K562 (cell line): Measurements from ENCODE around the gene CAPN7.

Experiments
- CREM ChIP-seq: IDR thresholded peaks from 2 replicates; pipeline ENCODE4 v1.6.1; 2014; ENCODE audit warnings: antibody characterized with exemption, low read depth
- NCOA1 ChIP-seq: fragments of 450-650 bp; IDR thresholded peaks from 2 replicates; pipeline ENCODE4 v1.6.1; 2016; ENCODE audit warnings: low read depth
- ZNF24 ChIP-seq: fragments of 450-650 bp; IDR thresholded peaks from 2 replicates; pipeline ENCODE4 v1.6.1; 2016
- TF ChIP-seq, protein P1 (sequence below), 3 experiments: IDR thresholded peaks in 2 of 3; conservative IDR thresholded peaks in 1 of 3; 2 replicates each; pipeline ENCODE4 v1.5.1; 2011 to 2012; ENCODE audit warnings: low read length in 3 of 3, mild to moderate bottlenecking in 3 of 3, control low read depth in 2 of 3, improper control_type of control experiment in 1 of 3, inconsistent platforms in 1 of 3, low read depth in 1 of 3, mixed read lengths in 1 of 3, moderate library complexity in 1 of 3; ENCODE audit not compliant: insufficient read depth in 2 of 3

GRCh38 chr3:15218689-15219088, 12.6 kb downstream of the CAPN7 start:
- TF ChIP-seq ZNF24 (no peak), CREM (no peak), NCOA1 (no peak)
- TF ChIP-seq, protein P1, sequence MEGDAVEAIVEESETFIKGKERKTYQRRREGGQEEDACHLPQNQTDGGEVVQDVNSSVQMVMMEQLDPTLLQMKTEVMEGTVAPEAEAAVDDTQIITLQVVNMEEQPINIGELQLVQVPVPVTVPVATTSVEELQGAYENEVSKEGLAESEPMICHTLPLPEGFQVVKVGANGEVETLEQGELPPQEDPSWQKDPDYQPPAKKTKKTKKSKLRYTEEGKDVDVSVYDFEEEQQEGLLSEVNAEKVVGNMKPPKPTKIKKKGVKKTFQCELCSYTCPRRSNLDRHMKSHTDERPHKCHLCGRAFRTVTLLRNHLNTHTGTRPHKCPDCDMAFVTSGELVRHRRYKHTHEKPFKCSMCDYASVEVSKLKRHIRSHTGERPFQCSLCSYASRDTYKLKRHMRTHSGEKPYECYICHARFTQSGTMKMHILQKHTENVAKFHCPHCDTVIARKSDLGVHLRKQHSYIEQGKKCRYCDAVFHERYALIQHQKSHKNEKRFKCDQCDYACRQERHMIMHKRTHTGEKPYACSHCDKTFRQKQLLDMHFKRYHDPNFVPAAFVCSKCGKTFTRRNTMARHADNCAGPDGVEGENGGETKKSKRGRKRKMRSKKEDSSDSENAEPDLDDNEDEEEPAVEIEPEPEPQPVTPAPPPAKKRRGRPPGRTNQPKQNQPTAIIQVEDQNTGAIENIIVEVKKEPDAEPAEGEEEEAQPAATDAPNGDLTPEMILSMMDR (IDR thresholded peaks at IDR 0.05 in 2 of 3, conservative IDR thresholded peaks at IDR 0.05 in 1 of 3; ENCODE audit: insufficient read depth in 2 of 3, low read depth in 1 of 3, low read length in 3 of 3), result no peak
